Measurements from ENCODE around the gene TAS1R1.

The TAS1R1 gene

GRCh38 chr1:6512245-6512907 lies 42.7 kb upstream of the TAS1R1 start:
- H3K4me3 ChIP-seq (ENCODE audit: low read length), result no peak overlapping the region

GRCh38 chr1:6512908-6513280 lies 42.2 kb upstream of the TAS1R1 start:
- no peak overlapping the region for H3K4me3 ChIP-seq (ENCODE audit: low read length)
- no peak for TF ChIP-seq ZNF274 (IDR thresholded peaks at IDR 0.05; ENCODE audit: low read depth, low read length)

More at GRCh38 chr1:6512245-6512907, 42.7 kb upstream of the TAS1R1 start:
- no peak for TF ChIP-seq ZNF274 (IDR thresholded peaks at IDR 0.05; ENCODE audit: low read depth, low read length)

- no peak for TF ChIP-seq ZNF274 (IDR thresholded peaks at IDR 0.05; ENCODE audit: low read depth, low read length)
- H3K4me3 ChIP-seq (ENCODE audit: low read length), result no peak overlapping the region
Measured at GRCh38 chr1:6513320-6513801, 41.7 kb upstream of the TAS1R1 start.

GRCh38 chr1:6515771-6516170 lies 39.3 kb upstream of the TAS1R1 start:
- TF ChIP-seq ZNF274 (IDR thresholded peaks at IDR 0.05; ENCODE audit: low read depth, low read length), result no peak

GRCh38 chr1:6517435-6517851 lies 37.7 kb upstream of the TAS1R1 start:
- TF ChIP-seq ZNF274 (IDR thresholded peaks at IDR 0.05; ENCODE audit: low read depth, low read length), result no peak
- no peak overlapping the region for H3K4me3 ChIP-seq (ENCODE audit: low read length)

More at GRCh38 chr1:6515771-6516170, 39.3 kb upstream of the TAS1R1 start:
- H3K4me3 ChIP-seq (ENCODE audit: low read length), result no peak overlapping the region

GRCh38 chr1:6519491-6519934 lies 35.6 kb upstream of the TAS1R1 start:
- H3K4me3 ChIP-seq (ENCODE audit: low read length), result no peak overlapping the region
- TF ChIP-seq ZNF274 (IDR thresholded peaks at IDR 0.05; ENCODE audit: low read depth, low read length), result no peak

- no peak overlapping the region for H3K4me3 ChIP-seq (ENCODE audit: low read length)
- TF ChIP-seq ZNF274 (IDR thresholded peaks at IDR 0.05; ENCODE audit: low read depth, low read length), result no peak
Measured at GRCh38 chr1:6519935-6520671, 35.0 kb upstream of the TAS1R1 start.

DNA sequence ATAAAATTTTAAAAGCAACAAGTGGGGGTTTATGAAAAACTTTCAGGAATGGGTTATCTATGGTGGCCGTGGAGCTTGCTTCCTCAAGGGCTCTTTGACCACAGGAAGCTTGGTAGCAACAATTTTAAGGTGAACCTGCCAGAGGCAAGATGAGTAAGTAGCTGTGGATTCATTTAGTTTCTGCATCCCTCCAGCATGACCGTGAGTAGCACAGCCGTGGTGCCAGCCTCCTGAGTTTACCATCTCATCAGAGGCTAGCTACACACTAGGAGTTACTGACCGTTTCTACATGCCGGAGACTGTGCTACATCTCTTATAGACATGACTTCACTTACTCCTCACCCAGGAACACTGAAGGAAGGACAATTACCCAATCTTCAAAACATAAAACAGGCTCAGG lies 33.6 kb upstream of the TAS1R1 start:
- TF ChIP-seq ZNF274 (IDR thresholded peaks at IDR 0.05; ENCODE audit: low read depth, low read length), result no peak
- no peak overlapping the region for H3K4me3 ChIP-seq (ENCODE audit: low read length)

DNA sequence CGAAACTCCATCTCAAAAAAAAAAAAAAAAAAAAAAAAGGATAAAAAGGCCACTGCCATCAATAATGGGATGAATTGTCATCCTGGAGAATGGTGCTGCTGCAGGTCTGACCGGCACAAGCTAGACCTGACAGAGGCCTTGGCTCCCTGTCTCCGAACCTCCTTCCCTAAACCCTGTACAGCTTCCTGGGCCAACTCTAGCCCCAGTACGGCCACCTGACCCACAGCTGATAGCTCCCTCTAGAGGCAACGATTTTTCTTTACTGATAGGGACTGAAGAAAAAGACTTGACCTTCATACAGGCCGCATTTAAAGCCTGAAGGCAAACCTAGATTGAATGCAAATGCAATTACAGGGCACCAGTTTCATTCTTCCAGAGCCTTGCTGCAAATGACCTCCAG lies 31.5 kb upstream of the TAS1R1 start:
- no peak overlapping the region for H3K4me3 ChIP-seq (ENCODE audit: low read length)
- TF ChIP-seq ZNF274 (IDR thresholded peaks at IDR 0.05; ENCODE audit: low read depth, low read length), result no peak

DNA sequence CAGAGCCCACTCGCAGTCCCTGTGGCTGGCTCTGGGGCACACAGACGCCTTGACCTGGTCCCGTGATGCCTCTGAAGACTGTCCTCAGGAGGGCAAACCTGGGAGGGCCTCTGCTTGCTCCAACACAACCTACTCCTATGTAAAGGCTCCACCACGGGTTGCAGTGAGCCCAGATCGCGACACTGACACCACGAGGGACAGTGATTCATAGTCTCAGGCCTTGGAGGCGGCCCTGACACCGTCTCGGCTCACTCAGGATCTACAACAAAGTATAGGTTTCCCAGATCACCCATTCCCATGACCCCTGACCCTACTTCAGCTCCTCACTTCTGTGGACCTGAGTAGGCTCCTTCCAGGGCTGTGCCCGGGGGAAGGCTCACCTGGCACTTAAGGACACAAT lies 28.8 kb upstream of the TAS1R1 start:
- no peak overlapping the region for H3K4me3 ChIP-seq (ENCODE audit: low read length)
- TF ChIP-seq ZNF274 (IDR thresholded peaks at IDR 0.05; ENCODE audit: low read depth, low read length), result no peak

DNA sequence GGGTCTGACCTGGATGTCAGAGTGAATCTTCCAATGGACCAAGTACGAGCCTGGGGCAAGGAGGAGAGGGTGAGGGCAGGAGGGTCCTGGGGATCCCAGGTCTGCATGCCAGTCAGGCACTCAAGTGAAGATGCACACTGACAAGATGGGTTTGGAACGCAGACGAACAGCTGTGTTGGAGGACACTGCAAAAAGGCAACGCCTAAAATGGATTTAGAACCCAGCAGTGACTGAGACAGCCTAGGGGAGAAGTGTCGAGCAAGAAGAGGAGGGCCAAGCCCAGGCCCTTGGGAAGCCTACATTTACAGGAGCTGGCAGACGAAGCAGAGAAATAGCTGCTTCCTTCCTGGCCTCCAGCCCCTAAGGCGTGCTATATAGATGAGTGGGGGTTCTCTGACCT lies 26.6 kb upstream of the TAS1R1 start:
- no peak overlapping the region for H3K4me3 ChIP-seq (ENCODE audit: low read length)
- TF ChIP-seq ZNF274 (IDR thresholded peaks at IDR 0.05; ENCODE audit: low read depth, low read length), result no peak

DNA sequence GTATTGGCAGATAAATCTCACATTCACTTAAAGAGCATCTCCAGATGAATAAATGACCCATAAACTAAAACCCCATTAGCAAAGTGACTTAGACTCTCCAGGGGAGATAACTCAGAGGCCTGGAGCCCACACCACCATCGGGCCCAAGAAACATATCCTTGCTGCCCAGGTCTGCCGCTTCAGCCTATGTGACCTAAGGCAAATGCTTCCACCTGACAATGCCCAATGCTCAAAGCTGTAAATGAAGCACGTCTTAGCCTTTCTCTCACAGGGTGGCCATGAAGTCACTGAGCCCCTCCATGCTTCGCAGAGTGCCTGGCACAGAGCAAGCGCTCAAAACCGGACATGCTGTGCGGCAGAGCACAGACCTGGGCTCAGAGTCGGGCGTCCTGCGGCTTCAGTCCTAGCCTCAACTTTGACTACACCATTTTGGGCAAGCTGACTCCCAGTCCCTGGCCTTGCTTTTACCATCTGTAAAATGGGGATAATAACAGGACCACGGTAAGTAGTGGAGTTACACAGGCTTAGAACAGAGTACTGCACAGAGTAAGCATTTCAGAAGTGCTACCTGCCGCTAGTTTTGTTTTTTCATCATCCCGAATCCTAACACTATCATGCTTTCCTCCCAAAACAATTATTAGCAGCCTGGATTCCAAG lies 24.5 kb upstream of the TAS1R1 start:
- no peak overlapping the region for H3K4me3 ChIP-seq (ENCODE audit: low read length)
- no peak for TF ChIP-seq ZNF274 (IDR thresholded peaks at IDR 0.05; ENCODE audit: low read depth, low read length)

- H3K4me3 ChIP-seq (ENCODE audit: low read length), result no peak overlapping the region
- TF ChIP-seq ZNF274 (IDR thresholded peaks at IDR 0.05; ENCODE audit: low read depth, low read length), result no peak
Measured at GRCh38 chr1:6531996-6532395, 23.1 kb upstream of the TAS1R1 start.

GRCh38 chr1:6534248-6534822 lies 20.8 kb upstream of the TAS1R1 start:
- no peak for TF ChIP-seq ZNF274 (IDR thresholded peaks at IDR 0.05; ENCODE audit: low read depth, low read length)
- no peak overlapping the region for H3K4me3 ChIP-seq (ENCODE audit: low read length)

Data from GM08714 (cell line).